ENCODE data around the gene DUSP9.
A peak's percentile ranks its signal among the peaks of the same experiment; 100 is the strongest.
"Not testable (repeated sequence)": the region's sequence is repeated elsewhere in the genome, so short reads cannot be mapped to it uniquely, and the experiment has no call there.

GRCh38 chrX:153699784-153700371, 52.9 kb downstream of the DUSP9 start:
- not testable (repeated sequence) for TF ChIP-seq CTCF (IDR thresholded peaks at IDR 0.05 in 4 of 5, conservative IDR thresholded peaks at IDR 0.05 in 1 of 5)
- peak in 1 of 2 donors; percentile 8 for TF ChIP-seq POLR2A (IDR thresholded peaks at IDR 0.05)
